ENCODE results near the gene IPO9.
"Not testable (repeated sequence)": the region's sequence is repeated elsewhere in the genome, so short reads cannot be mapped to it uniquely, and the experiment has no call there.

Gene IPO9

GRCh38 chr1:201810466-201811216, 18.3 kb upstream of the IPO9 start:
- no peak for DNase-seq

DNA sequence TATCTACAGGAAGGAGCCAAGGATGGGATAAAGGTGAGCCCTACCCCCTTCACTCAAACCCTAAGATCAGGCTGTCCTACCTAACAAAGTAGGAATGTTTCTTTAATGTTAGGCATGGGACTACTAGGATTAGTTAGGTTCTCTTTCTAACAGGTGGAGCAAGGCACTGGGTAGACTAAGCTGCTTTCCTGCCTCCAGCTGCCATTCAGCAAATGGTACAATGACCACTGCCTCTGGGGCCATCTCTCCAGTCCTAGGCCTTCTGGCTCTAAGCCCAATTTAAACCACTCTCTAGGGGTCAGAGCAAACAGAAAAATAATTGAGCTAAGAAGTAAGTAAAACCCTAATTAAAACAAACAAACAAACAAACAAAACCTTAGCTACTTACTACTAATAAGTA, 15.7 kb upstream of the IPO9 start:
- no peak for DNase-seq

DNA sequence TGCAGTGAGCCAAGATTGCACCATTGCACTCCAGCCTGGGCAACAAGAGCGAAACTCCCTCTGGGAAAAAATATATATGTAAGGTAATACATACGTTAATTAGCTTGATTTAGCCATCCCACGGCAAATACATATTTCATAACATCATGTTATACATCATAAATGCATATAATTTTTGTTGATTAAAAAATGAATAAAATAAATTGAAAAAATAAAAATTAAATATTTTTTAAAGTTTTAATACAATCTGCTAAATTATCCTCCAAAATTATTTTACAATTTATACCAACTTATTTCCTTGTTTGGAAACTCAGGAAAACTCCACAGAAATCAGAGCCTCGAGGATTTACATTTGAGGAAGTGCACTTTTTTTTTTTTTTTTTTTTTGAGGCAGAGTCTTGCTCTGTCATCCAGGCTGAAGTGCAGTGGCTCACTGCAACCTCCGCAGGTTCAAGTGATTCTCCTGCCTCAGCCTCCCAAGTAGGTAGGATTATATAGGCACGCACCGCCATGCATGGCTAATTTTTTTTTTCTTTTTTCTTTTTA, 12.6 kb upstream of the IPO9 start:
- no peak for DNase-seq

GRCh38 chr1:201818971-201819750, 9.8 kb upstream of the IPO9 start:
- DNase-seq, result no peak

DNA sequence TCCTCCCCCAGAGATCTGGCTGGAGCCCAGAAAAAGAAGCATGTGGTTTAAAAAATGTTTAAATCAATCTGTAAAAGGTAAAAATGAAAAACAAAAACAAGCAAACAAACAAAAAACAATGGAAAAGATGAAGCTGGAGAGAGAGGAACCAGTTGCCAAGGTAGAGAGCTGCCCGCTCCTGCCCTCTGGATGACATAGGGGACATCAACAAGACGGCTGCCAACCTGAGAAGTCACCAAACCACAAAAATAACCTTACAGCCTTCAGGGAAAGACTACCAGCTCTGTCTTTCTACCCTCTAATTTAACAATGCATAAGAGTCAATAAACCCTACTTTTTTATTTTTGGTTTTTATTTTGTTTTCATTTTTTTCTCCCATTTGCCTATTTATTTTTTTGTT, 8.5 kb upstream of the IPO9 start:
- DNase-seq, result no peak

DNA sequence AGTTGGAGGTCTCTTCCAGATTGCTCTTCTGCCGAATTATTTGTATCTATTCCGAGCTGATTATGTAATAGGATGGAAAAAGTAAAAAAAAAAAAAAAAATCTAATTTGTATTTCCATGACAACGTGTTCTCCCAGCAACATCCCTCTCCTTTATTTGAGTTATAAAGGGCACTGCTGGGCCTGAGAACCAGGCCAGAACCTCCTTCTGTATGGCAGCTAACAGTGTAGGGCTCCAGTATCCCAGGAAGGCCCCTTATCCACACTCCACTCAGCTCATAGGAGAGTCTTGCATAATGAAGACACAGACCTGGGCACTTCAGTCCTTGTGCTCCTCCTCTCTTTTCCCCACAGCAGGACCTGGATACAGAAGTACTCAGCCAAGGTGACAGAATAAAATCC, 3.7 kb upstream of the IPO9 start:
- no peak for DNase-seq

- no peak for DNase-seq
These were observed 2.1 kb upstream of the IPO9 start for GRCh38 chr1:201826830-201827229.

GRCh38 chr1:201827321-201828216, 1.4 kb upstream of the IPO9 start:
- DNase-seq, result no peak

- no peak for DNase-seq
These were observed 639 bp upstream of the IPO9 start for GRCh38 chr1:201828217-201828819.

DNA sequence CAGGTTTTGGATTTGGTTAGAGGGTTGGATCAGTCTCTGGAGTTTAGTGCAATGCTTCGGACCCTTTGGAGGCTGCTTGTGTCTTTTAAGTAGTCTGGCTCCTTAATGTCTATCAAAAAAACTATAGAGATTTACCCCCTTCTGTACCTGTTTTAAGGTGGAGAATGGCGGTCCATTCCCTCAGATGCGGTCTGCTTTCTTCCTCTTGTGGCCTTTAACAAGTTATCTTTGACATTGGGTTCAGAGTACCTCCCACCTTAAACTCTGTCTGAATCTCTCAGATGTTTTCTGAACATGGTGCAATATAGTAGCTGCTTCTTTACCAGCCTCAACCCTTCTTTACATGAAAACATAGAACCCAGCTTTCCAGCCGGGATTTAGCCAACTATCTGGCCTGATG, 2.4 kb downstream of the IPO9 start:
- DNase-seq, result no peak

- DNase-seq, result no peak
These were observed 5.7 kb downstream of the IPO9 start for GRCh38 chr1:201834621-201835020.

DNA sequence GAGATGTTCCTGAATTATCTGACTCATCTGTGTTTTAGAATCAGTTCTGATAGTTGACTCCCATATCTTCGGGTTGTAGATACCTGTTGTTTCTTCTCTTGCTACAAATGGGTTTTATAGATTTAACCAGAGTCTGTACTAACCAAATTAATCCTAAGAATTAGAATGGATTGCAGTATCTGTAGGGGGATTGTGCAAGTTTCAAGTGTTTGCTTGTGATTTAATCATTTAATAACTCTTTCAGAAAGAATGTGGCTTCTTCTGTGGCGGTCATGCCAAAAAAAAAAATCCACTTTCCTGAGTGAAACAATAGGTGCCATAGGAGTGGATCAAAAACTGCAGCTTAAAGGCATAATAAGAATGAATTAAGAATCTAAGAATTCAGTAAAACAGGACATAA, 9.4 kb downstream of the IPO9 start:
- no peak for DNase-seq

- not testable (repeated sequence) for DNase-seq
These were observed 10.1 kb downstream of the IPO9 start for GRCh38 chr1:201839089-201839488.

- no peak for DNase-seq
These were observed 11.1 kb downstream of the IPO9 start for GRCh38 chr1:201840055-201840454.

- DNase-seq, result no peak
These were observed 11.5 kb downstream of the IPO9 start for GRCh38 chr1:201840490-201840889.

DNA sequence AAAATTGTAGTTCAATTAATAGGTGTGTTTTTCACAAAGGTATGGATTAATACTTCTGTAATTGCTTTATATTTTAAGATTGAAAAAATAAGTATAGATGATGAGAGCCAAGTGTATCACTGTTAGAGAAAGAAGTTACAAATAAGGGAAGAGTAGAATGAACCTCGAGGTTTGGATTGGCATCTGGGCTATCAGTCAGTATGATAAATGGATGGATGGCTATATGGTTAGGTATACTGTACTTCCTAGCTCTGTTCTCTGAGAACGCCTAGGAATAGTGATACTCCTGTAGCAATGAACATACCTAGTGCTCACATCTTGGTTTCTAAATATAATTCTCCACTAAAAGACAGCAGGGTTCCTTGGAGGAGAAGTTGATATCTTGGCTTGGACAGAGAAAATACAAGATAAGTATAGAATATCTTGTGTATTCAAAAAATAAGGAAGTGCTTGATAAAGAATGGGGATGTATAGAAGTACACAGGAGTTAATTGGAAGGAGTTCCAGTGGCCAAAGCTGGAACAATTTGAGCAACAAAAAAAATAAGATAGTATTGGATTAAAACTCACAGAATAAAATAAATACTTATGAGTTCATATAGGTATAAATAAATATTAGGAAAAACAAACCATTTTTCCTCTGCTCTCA, 12.4 kb downstream of the IPO9 start:
- no peak for DNase-seq

DNA sequence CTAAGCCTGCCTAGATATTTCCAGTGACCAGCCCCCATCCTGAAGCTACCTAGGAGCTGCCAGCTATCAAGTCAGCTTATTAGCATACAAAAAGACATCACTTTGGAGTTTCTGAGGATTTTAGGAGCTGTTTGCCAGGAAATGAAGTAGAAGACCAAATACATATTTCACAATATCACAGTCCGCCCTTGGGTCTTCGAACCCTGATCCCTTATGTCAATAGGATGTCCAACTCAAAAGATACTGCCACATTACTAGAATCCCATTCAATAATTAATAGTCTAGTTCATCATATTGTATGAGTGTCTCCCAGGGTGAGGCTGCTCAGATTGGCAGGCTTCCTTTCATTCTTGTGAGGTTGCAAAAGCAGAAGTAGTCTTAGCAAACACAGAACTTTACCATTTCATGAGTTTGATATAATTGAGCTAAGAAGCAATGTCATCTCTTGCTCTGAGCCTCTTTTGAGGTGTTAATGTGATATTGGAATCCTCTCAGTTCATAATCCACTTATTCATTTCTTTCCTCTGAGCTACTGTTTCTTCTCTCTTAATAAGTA, 13.6 kb downstream of the IPO9 start:
- DNase-seq, result no peak

- DNase-seq, result no peak
These were observed 16.6 kb downstream of the IPO9 start for GRCh38 chr1:201845331-201846083.

- DNase-seq, result no peak
These were observed 18.2 kb downstream of the IPO9 start for GRCh38 chr1:201847150-201847549.

DNA sequence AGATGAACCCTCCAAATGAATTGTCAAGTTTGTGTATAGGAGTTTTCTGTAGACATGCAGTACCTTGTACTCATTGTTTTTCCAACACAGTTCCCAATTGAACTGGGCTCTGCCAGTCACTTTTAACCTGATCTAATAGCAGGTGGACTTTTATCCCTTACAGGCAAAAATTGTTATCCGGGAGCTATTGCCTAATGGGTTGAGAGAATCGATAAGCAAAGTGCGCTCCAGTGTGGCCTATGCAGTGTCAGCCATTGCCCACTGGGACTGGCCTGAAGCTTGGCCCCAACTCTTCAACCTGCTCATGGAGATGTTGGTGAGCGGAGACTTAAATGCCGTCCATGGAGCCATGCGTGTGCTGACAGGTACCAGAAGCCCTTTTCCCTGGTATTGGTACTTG, 19.3 kb downstream of the IPO9 start:
- DNase-seq, result no peak

All from activated CD4-positive, alpha-beta T cell treated with anti-CD3 and anti-CD28 coated beads, Interleukin-2, amount 50 U/mL, for 4 hours (primary cell).